Mammary epithelial cell (primary cell): ENCODE measurements around the gene TTC39C.

ENCODE experiments used
- CTCF ChIP-seq, 2 donors: IDR thresholded peaks in 1 of 2; conservative IDR thresholded peaks in 1 of 2; 2 replicates each; pipeline ENCODE4 v1.5.1; 2011 to 2012; ENCODE audit warnings: inconsistent platforms in 2 of 2, low read length in 2 of 2, mild to moderate bottlenecking in 2 of 2, control low read depth in 1 of 2, low read depth in 1 of 2; ENCODE audit not compliant: insufficient read depth in 1 of 2; ENCODE audit errors: extremely low read depth in 1 of 2
- EZH2 ChIP-seq: IDR thresholded peaks from 2 replicates; pipeline ENCODE4 v1.6.1; 2012; ENCODE audit warnings: low read length, inconsistent platforms, borderline replicate concordance

- no peak for TF ChIP-seq CTCF (conservative IDR thresholded peaks at IDR 0.05 in 1 of 2, IDR thresholded peaks at IDR 0.05 in 1 of 2; ENCODE audit: extremely low read depth in 1 of 2, insufficient read depth in 1 of 2, low read depth in 1 of 2, low read length in 2 of 2)
- no peak for TF ChIP-seq EZH2
These were observed 42.8 kb upstream of the TTC39C start for GRCh38 chr18:23971666-23972230.
